Measurements from ENCODE around the gene DLST.

DNA sequence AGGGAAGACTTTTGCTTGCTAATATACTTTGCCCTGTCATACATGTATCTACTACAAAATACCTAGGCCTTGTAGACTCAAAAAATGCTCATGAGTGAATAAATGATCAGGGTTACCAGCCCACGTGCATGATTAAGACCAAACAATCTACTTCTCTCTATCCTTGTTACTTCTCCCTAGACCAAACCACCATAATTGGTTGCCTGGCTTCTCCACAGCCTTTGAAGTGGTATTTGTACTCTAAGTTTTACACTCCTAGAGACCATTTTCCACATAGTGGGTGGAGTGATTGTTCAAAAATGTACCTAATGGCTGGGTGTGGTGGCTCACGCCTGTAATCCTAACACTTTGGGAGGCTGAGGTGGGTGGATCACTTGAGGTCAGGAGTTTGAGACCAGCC, 55.5 kb downstream of the DLST start:
- no peak for TF ChIP-seq TOX (CRISPR knock-in tag; IDR thresholded peaks at IDR 0.05; ENCODE audit: borderline replicate concordance)
- no peak for TF ChIP-seq ZFP30 (CRISPR knock-in tag; IDR thresholded peaks at IDR 0.05)
- TF ChIP-seq, protein P1, sequence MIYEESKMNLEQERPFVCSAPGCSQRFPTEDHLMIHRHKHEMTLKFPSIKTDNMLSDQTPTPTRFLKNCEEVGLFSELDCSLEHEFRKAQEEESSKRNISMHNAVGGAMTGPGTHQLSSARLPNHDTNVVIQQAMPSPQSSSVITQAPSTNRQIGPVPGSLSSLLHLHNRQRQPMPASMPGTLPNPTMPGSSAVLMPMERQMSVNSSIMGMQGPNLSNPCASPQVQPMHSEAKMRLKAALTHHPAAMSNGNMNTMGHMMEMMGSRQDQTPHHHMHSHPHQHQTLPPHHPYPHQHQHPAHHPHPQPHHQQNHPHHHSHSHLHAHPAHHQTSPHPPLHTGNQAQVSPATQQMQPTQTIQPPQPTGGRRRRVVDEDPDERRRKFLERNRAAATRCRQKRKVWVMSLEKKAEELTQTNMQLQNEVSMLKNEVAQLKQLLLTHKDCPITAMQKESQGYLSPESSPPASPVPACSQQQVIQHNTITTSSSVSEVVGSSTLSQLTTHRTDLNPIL (CRISPR knock-in tag; IDR thresholded peaks at IDR 0.05; ENCODE audit: low read depth): no peak

Data from SK-N-SH treated with all-trans-retinoic acid at 6 μM for 48 hours (cell line).